GM18909 (cell line): ENCODE data around the gene DDX42.
"Not testable (repeated sequence)": the region's sequence is repeated elsewhere in the genome, so short reads cannot be mapped to it uniquely, and the experiment has no call there.

Experiments used
- ATAC-seq: cut with Tn5 transposase; IDR thresholded peaks from one replicate; pipeline ENCODE4 v1.9.1; 2021; ENCODE audit warnings: mild to moderate bottlenecking; ENCODE audit not compliant: unreplicated experiment, poor library complexity

Gene DDX42

GRCh38 chr17:63773272-63774140 lies 464 bp upstream of the DDX42 start, which contains the start of gene CCDC47:
Gene CCDC47, minus strand, starts transcription at chr17:63773597. Its CDS starts 7,422 bp downstream, at chr17:63766175.
- ATAC-seq = peak; percentile 85

GRCh38 chr17:63774969-63775265 lies 947 bp downstream of the DDX42 start:
- no peak for ATAC-seq

- ATAC-seq = no peak
Measured at GRCh38 chr17:63775420-63775819, 1.4 kb downstream of the DDX42 start.

GRCh38 chr17:63780507-63780906 lies 6.5 kb downstream of the DDX42 start:
- no peak for ATAC-seq

GRCh38 chr17:63780928-63781327 lies 7.0 kb downstream of the DDX42 start:
- ATAC-seq = no peak

DNA sequence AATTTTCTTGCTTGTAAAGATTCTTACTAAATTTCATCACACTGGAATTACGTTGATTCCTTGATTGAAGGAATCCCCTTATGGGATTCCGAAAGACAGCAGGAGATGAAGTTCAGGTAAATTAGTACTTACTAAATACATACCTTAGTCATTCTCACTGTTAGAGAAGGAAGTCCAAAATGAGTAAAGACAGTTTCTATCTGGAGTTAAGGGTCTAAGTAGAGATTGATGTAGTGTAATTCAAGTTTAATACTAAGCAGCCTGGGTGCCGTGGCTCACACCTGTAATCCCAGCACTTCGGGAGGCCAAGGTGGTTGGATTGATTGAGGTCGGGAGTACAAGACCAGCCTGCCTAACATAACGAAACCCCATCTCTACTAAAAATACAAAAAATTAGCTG lies 9.6 kb downstream of the DDX42 start:
- no peak for ATAC-seq

DNA sequence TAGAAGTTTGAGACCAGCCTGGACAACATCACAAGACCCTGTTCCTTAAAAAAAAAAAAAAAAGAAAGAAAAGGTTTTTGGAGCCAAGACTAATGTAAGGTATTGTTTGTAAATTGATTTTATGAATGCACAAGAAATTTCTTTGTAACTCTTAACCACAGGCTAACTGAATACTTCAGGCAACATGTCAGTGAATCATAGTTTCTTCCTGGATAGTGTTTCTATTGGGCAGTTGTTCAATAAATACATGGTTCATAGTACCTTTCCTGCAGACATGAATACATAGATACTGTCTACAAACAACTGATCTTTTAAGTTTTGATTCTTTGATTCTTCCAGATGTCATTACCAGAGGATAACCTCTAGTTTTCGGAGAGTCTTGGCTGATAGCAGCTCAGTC lies 11.6 kb downstream of the DDX42 start:
- no peak for ATAC-seq

GRCh38 chr17:63786117-63786516 lies 12.1 kb downstream of the DDX42 start:
- ATAC-seq = no peak

GRCh38 chr17:63786971-63787711 lies 13.2 kb downstream of the DDX42 start:
- ATAC-seq = no peak

DNA sequence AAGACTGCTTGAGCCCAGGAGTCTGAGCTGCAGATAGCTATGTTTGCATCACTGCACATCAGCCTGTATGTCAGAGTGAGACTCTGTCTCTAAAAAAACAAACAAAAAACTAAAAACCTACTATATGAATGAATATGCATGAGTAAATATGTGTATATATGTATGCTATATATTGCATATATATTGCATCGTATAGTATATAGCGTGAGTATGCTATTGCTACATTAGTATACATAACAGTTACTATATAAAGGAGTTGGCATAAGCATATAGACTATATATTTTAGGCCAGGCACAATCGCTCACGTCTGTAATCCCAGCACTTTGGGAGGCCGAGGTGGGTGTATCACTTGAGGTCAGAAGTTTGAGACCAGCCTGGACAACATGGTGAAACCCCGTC lies 16.1 kb downstream of the DDX42 start:
- ATAC-seq = no peak

- no peak for ATAC-seq
Measured at GRCh38 chr17:63792055-63792729, 18.2 kb downstream of the DDX42 start.

DNA sequence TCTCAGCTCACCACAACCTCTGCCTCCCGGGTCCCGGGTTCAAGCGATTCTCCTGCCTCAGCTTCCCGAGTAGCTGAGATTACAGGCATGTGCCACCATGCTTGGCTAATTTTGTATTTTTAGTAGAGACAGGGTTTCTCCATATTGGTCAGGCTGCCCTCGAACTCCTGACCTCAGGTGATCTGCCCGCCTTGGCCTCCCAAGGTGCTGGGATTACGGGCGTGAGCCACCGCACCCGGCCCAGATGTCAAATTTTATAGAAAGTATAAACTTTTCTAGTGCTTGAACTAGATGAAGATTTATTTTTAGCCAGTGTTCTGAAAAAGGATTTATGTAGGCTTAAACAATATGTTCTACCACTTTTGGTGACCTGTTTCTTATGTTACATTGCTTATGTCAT lies 22.4 kb downstream of the DDX42 start:
- ATAC-seq = not testable (repeated sequence)

- no peak for ATAC-seq
Measured at GRCh38 chr17:63798572-63799106, 24.7 kb downstream of the DDX42 start.

GRCh38 chr17:63800783-63801182 lies 26.8 kb downstream of the DDX42 start:
- ATAC-seq = no peak

DNA sequence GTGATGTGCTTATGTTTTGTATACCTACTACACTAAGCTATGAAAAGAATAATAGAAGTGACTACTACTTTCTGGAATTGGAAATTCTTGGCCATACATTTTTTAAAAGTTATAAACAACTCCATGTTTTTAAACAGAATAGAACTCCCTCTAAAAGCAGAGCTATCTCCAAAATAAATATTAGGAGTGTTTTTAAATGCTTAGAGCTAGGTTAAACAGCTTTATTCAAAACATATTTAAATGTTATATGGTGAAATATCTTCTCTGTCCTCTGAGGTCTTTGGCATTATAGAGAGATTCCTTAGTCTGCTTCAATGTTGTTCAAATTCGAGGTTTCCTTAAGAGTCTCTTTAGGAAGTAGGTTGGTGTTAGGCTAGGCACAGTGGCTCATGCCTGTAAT lies 30.4 kb downstream of the DDX42 start:
- ATAC-seq = no peak

DNA sequence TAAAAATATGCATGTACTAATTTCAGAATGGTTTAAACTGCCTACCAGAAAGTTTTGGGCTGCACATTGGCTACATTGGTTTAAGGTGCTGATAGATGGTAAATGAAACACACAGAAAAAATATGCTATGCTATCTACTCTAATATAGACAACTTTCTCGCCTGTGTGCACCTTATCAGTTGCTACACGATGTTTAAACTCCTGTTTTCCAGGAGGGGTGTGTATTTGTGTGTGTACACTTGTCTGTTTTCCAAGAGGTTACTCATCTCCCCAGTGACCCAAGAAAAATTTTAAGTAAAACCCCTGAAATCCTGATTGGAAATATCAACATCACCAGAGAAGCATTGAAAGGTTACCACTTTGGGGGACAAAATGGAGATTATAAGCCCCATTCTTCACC lies 31.6 kb downstream of the DDX42 start:
- ATAC-seq = no peak

DNA sequence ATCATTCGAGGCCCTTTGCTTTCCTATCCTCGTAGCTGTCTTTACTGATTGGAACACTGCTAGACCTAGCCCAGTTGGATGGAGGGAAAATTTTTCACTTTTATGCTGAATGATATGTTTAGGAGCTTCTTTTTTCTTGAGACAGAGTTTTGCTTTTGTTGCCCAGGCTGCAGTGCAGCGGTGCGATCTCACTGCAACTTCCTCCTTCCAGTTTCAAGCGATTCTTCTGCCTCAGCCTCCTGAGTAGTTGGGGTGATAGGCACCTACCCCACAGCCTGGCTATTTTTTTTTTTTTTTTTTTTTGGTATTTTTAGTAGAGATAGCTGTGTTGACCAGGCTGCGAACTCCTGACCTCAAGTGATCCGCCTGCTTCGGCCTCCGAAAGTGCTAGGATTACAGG lies 36.0 kb downstream of the DDX42 start:
- no peak for ATAC-seq

- ATAC-seq = no peak
Measured at GRCh38 chr17:63816123-63816522, 42.2 kb downstream of the DDX42 start.

GRCh38 chr17:63816669-63817068 lies 42.7 kb downstream of the DDX42 start:
- ATAC-seq = no peak

DNA sequence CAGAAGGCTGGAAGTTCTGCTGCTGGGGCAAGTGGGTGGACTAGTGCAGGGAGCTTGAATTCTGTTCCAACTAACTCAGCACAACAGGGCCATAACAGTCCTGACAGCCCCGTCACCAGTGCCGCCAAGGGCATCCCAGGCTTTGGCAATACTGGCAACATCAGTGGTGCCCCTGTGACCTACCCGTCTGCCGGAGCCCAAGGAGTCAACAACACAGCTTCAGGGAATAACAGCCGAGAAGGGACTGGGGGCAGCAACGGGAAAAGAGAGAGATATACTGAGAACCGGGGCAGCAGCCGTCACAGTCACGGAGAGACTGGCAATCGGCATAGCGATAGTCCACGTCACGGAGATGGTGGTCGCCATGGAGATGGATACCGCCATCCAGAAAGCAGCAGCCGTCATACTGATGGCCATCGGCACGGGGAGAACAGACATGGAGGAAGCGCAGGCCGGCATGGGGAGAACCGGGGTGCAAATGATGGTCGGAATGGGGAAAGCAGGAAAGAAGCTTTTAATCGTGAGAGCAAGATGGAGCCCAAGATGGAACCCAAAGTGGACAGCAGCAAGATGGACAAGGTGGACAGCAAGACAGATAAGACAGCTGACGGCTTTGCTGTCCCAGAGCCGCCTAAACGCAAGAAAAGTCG lies 43.9 kb downstream of the DDX42 start:
- no peak for ATAC-seq
